IPS-NIHi7 (cell line): Measurements from ENCODE around the gene CALD1.
"Not testable (repeated sequence)": the region's sequence is repeated elsewhere in the genome, so short reads cannot be mapped to it uniquely, and the experiment has no call there.

Experiments used
- DNase-seq: peaks from one replicate; pipeline ENCODE4 v3.0.0; 2012; ENCODE audit warnings: mixed read lengths; ENCODE audit errors: extremely low spot score

Gene CALD1

GRCh38 chr7:134949171-134949570 lies 169.7 kb downstream of the CALD1 start:
- no peak for DNase-seq

- no peak for DNase-seq
Measured at GRCh38 chr7:134954197-134955082, 175.0 kb downstream of the CALD1 start.

- DNase-seq = no peak
Measured at GRCh38 chr7:134957005-134957404, 177.6 kb downstream of the CALD1 start.

GRCh38 chr7:134959810-134960209 lies 180.4 kb downstream of the CALD1 start:
- no peak for DNase-seq

- DNase-seq = no peak
Measured at GRCh38 chr7:134962270-134962780, 182.9 kb downstream of the CALD1 start.

GRCh38 chr7:134963036-134963435 lies 183.6 kb downstream of the CALD1 start:
- no peak for DNase-seq

- no peak for DNase-seq
Measured at GRCh38 chr7:134966691-134967090, 187.3 kb downstream of the CALD1 start.

GRCh38 chr7:134968110-134968509 lies 188.7 kb downstream of the CALD1 start:
- no peak for DNase-seq

GRCh38 chr7:134981645-134982044 lies 202.2 kb downstream of the CALD1 start:
- DNase-seq = not testable (repeated sequence)

GRCh38 chr7:134985894-134986362 lies 206.5 kb downstream of the CALD1 start:
- DNase-seq = no peak

- DNase-seq = peak; percentile 98
Measured at GRCh38 chr7:134986363-134987251, 207.2 kb downstream of the CALD1 start, which contains the start of gene AGBL3. AGBL3 (plus strand) TSS chr7:134986508; CDS start chr7:134987934, 1,426 bp downstream.

GRCh38 chr7:134988161-134988560 lies 208.7 kb downstream of the CALD1 start:
- DNase-seq = no peak

- DNase-seq = no peak
Measured at GRCh38 chr7:134991469-134992339, 212.3 kb downstream of the CALD1 start.

- no peak for DNase-seq
Measured at GRCh38 chr7:134992626-134993179, 213.3 kb downstream of the CALD1 start.

GRCh38 chr7:134993877-134994456 lies 214.5 kb downstream of the CALD1 start:
- no peak for DNase-seq

- DNase-seq = no peak
Measured at GRCh38 chr7:134995239-134996096, 216.0 kb downstream of the CALD1 start.

- DNase-seq = no peak
Measured at GRCh38 chr7:134996097-134996550, 216.7 kb downstream of the CALD1 start.

GRCh38 chr7:134997214-134997885 lies 217.9 kb downstream of the CALD1 start:
- no peak for DNase-seq

- no peak for DNase-seq
Measured at GRCh38 chr7:134999136-134999535, 219.7 kb downstream of the CALD1 start.
